MM.1S (cell line): ENCODE measurements around the gene CHST15.

Source experiments
- CTCF ChIP-seq: fragments of 300-600 bp; sonication (generic); IDR thresholded peaks from 2 replicates; pipeline ENCODE4 v1.5.1; 2016; ENCODE audit warnings: antibody characterized with exemption, low read length, mixed read lengths
- EZH2 ChIP-seq: fragments of 300-600 bp; sonication (generic); optimal IDR thresholded peaks from 2 replicates; pipeline ENCODE3; 2017; ENCODE audit warnings: low read depth, mild to moderate bottlenecking, antibody characterized with exemption, low read length, mixed read lengths

GRCh38 chr10:124019886-124020797 is 73.3 kb downstream of the CHST15 start:
- no peak for TF ChIP-seq EZH2
- no peak for TF ChIP-seq CTCF
